Smooth muscle cell (in vitro differentiated cells): ENCODE data around the gene ANG. TPM values are rescaled to one million over a fixed set of nuclear protein-coding genes. Genes with fewer than 3 reads are reported as not detected.

Experiments
- DNase-seq: peaks from one replicate; lab custom pipeline; 2025; ENCODE audit not compliant: unreplicated experiment; lab: John Stamatoyannopoulos, UW
- H2AFZ ChIP-seq: fragments of 200-600 bp; sonication (generic); 2 replicates; pipeline ENCODE4 v1.6.0; 2016; ENCODE audit warnings: antibody characterized with exemption, low read depth, mild to moderate bottlenecking
- H3F3A ChIP-seq: fragments of 200-600 bp; sonication (generic); 2 replicates; pipeline ENCODE4 v1.6.0; 2017; ENCODE audit warnings: antibody characterized with exemption, low read depth
- H3K27ac ChIP-seq: fragments of 200-600 bp; sonication (generic); 2 replicates; pipeline ENCODE4 v1.5.1; 2016; ENCODE audit warnings: low read depth, mild to moderate bottlenecking
- H3K27me3 ChIP-seq: fragments of 200-600 bp; sonication (generic); 2 replicates; pipeline ENCODE4 v1.6.1; 2016; ENCODE audit warnings: low read depth, mild to moderate bottlenecking
- H3K36me3 ChIP-seq: fragments of 200-600 bp; sonication (generic); 2 replicates; pipeline ENCODE4 v1.5.1; 2016; ENCODE audit warnings: low read depth
- H3K4me1 ChIP-seq: fragments of 200-600 bp; sonication (generic); 2 replicates; pipeline ENCODE4 v1.5.1; 2016; ENCODE audit warnings: low read depth
- H3K4me2 ChIP-seq: fragments of 200-600 bp; sonication (generic); 2 replicates; pipeline ENCODE4 v1.6.0; 2016; ENCODE audit warnings: mild to moderate bottlenecking
- H3K4me3 ChIP-seq: fragments of 200-600 bp; sonication (generic); 2 replicates; pipeline ENCODE4 v1.5.1; 2016; ENCODE audit warnings: mild to moderate bottlenecking
- H3K79me2 ChIP-seq: fragments of 200-600 bp; sonication (generic); 2 replicates; pipeline ENCODE4 v1.6.0; 2016; ENCODE audit warnings: low read depth, mild to moderate bottlenecking
- H3K9ac ChIP-seq: fragments of 200-600 bp; sonication (generic); 2 replicates; pipeline ENCODE4 v1.6.0; 2016; ENCODE audit warnings: low read depth
- H3K9me3 ChIP-seq: fragments of 200-600 bp; sonication (generic); replicated peaks from 2 replicates; pipeline ENCODE4 v1.5.1; 2016; ENCODE audit warnings: low read depth
- H4K20me1 ChIP-seq: fragments of 200-600 bp; sonication (generic); 2 replicates; pipeline ENCODE4 v1.6.0; 2016; ENCODE audit warnings: low read depth
- CTCF ChIP-seq: fragments of 200-600 bp; sonication (generic); IDR thresholded peaks from 2 replicates; pipeline ENCODE4 v1.5.1; 2017; ENCODE audit warnings: borderline replicate concordance, mild to moderate bottlenecking, antibody characterized with exemption; ENCODE audit not compliant: insufficient read depth, poor library complexity, severe bottlenecking
- WGBS: methylation state at CpG from one replicate; pipeline ENCODE4 v1.1.7; 2016; ENCODE audit warnings: low lambda C conversion rate; 5-methylcytosine and 5-hydroxymethylcytosine counted together
- polyA plus RNA-seq: library from polyadenylated mRNA; unstranded; fragments of >200 nt; fragmentation: Nextera tagmentation; extraction: Ambion mirVana; gene quantifications from 2 replicates; pipeline ENCODE4 v1.2.1, GENCODE V29; 2016
- total RNA-seq: library from RNA; depleted of rRNA; stranded (reverse); fragments of >200 nt; gene quantifications from 2 replicates; pipeline ENCODE4 v1.2.3, GENCODE V29; 2014

The ANG gene
- total and polyA plus RNA-seq, 2 experiments from 2014 or later = 7.1 to 19.5 TPM

GRCh38 chr14:20644520-20644919 is 44.0 kb upstream of the ANG start:
- Histone ChIP-seq H3F3A (no peaks in the 10 kb centered on the region), H3K79me2 (no peaks in the 10 kb centered on the region), H3K9me3 (no peaks in the 10 kb centered on the region), H3K4me3 (no peak overlapping the region), H3K9ac (no peak overlapping the region), H3K4me1 (no peaks in the 10 kb centered on the region), H3K27ac (no peak overlapping the region), H3K36me3 (no peaks in the 10 kb centered on the region), H4K20me1 (no peaks in the 10 kb centered on the region), H3K4me2 (no peak overlapping the region), H3K27me3 (no peaks in the 10 kb centered on the region), H2AFZ (no peak overlapping the region)
- no peak for TF ChIP-seq CTCF
- no peak for DNase-seq
- 43% methylated on average over 2 of the region's 2 CpGs for WGBS

DNA sequence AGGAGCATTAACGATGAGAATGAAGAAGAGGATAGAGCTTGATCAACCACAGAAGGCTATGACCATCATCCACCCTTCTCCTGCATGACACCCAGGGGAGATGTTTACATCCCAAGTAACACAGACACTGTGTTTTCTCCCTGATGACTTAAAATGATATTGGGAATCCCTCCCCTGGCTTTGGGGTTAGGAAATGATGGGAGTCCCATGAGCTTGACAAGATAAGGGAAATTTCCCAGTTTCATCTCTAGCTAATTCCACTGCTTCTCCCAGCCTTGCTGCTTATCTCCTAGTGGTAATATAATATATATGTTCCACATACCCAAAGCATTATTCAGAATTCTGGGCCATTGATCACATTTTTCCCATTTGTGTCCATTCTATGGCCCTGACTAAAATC is 43.1 kb upstream of the ANG start:
- WGBS = 94% methylated on average over 1 of the region's 1 CpG
- H3K4me3 ChIP-seq = no peak overlapping the region
- H4K20me1 ChIP-seq = no peaks in the 10 kb centered on the region
- H3F3A ChIP-seq = no peaks in the 10 kb centered on the region
- DNase-seq = no peak
- no peak overlapping the region for H3K9ac ChIP-seq
- H3K36me3 ChIP-seq = no peaks in the 10 kb centered on the region
- no peak for TF ChIP-seq CTCF
- no peaks in the 10 kb centered on the region for H3K9me3 ChIP-seq
- no peaks in the 10 kb centered on the region for H3K27me3 ChIP-seq
- H3K4me2 ChIP-seq = no peak overlapping the region
- H2AFZ ChIP-seq = no peak overlapping the region
- H3K79me2 ChIP-seq = no peaks in the 10 kb centered on the region
- no peak overlapping the region for H3K27ac ChIP-seq
- H3K4me1 ChIP-seq = no peaks in the 10 kb centered on the region

DNA sequence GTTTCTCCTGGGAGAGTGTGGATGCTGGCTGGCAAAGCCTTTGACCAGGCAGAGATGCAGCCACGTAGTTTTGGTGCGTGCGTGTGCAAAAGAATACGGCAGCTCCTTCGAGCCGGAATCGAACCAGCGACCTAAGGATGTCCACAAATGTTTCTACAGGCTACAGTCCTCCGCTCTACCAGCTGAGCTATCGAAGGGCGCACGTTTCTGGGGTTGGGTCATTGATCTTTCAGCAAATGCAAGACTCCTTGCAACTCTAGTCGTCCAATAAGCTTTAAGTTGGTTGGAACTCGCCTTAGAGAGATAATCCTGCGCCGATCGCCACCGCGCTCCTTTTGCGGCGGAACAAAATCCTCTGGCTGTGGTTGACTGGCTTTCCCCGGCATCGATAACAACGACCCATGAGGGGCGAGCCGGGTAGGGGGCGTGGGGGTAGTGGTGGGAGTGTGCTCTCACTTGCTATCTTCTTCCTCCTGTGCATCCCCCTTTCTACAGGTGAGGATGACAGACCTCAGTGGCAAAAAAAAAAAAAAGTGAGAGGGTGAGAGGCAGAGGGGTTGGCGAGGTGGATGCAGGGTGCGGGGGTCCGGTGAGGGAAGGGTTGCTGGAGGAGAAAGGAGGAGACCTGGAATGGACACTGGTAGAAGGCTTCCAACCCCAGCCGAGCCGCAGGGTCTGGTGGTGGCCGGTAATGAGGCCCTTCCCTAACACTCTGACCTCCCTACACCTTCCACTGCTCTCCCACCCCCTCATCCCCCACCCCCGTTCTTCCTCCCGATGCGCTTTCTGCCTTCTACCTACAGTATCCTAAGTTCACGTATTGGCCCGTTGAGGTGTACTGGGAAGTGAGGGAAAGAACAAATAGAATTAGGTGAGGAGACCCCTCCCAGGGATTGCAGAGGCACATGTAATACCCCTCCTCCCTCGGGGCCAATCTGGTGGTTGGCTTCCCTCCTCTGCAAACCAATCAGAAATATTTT is 35.3 kb upstream of the ANG start:
- Histone ChIP-seq H3K4me1 (no peaks in the 10 kb centered on the region), H2AFZ (peak overlapping the region; percentile 43), H4K20me1 (no peaks in the 10 kb centered on the region), H3K27me3 (peaks cover 68% of the 10 kb centered on the region), H3K79me2 (no peaks in the 10 kb centered on the region), H3K27ac (no peak overlapping the region), H3K4me3 (peak overlapping the region; percentile 11), H3K4me2 (peak overlapping the region; percentile 77), H3K9ac (no peak overlapping the region), H3K9me3 (no peaks in the 10 kb centered on the region), H3K36me3 (no peaks in the 10 kb centered on the region), H3F3A (no peaks in the 10 kb centered on the region)
- no peak for TF ChIP-seq CTCF
- no peak for DNase-seq
- 3% methylated on average over 39 of the region's 39 CpGs for WGBS

DNA sequence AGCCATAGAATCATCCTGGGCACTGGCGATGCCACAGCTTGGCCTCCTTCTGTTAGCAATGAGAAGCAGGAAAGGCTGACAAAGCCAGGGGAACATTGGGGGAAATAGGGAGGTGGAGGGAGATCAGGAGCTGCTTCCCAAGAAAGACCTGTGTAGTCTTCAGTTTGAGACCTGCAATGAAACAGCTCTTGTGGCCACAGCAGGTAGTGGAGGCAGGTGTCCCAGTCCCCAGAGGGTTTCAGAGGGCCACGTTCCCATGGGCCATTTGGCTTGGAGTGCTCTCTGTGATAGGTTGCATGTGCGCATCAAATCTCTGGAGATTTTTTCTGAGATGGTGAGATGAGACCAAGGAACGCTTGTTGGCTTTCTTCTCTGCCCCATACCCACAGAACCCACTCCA is 32.7 kb upstream of the ANG start:
- no peak for TF ChIP-seq CTCF
- H3K27ac ChIP-seq = no peak overlapping the region
- no peaks in the 10 kb centered on the region for H3K9me3 ChIP-seq
- H3K4me1 ChIP-seq = no peaks in the 10 kb centered on the region
- 90% methylated on average over 4 of the region's 4 CpGs for WGBS
- no peak for DNase-seq
- no peaks in the 10 kb centered on the region for H3K36me3 ChIP-seq
- no peak overlapping the region for H3K4me3 ChIP-seq
- H4K20me1 ChIP-seq = no peaks in the 10 kb centered on the region
- no peaks in the 10 kb centered on the region for H3F3A ChIP-seq
- H3K9ac ChIP-seq = no peak overlapping the region
- H3K79me2 ChIP-seq = no peaks in the 10 kb centered on the region
- H3K27me3 ChIP-seq = peaks cover 83% of the 10 kb centered on the region
- no peak overlapping the region for H3K4me2 ChIP-seq
- no peak overlapping the region for H2AFZ ChIP-seq
